22Rv1 (cell line): ENCODE results near the gene LRRC55.

Experiments used
- ZFX ChIP-seq: fragments of 450-650 bp; IDR thresholded peaks from 2 replicates; pipeline ENCODE4 v1.6.1; 2017; ENCODE audit warnings: antibody characterized with exemption, borderline replicate concordance
- TF ChIP-seq, protein P1 (sequence below): fragments of 450-650 bp; IDR thresholded peaks from 2 replicates; pipeline ENCODE4 v1.5.1; 2017; ENCODE audit warnings: mild to moderate bottlenecking

DNA sequence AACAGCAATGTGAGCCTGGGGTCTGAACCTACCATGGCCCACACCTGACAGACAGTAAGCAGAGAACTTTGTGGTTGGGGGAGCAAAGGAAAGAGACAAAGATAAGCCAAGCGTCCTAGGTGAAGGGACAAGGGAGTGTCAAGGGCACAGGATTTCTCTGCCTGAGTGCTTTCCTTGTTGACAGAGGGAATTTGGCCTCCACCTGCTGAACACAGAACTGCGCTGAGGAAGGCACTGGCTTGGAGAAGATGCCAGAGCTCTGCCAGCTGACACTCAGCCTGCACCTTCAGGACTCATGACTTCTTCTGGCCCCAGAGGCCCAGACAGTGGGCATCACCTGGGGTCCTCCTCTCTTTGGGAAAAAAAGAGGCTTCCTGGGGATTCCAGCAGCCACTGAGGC lies 789 bp upstream of the LRRC55 start:
- TF ChIP-seq, protein P1, sequence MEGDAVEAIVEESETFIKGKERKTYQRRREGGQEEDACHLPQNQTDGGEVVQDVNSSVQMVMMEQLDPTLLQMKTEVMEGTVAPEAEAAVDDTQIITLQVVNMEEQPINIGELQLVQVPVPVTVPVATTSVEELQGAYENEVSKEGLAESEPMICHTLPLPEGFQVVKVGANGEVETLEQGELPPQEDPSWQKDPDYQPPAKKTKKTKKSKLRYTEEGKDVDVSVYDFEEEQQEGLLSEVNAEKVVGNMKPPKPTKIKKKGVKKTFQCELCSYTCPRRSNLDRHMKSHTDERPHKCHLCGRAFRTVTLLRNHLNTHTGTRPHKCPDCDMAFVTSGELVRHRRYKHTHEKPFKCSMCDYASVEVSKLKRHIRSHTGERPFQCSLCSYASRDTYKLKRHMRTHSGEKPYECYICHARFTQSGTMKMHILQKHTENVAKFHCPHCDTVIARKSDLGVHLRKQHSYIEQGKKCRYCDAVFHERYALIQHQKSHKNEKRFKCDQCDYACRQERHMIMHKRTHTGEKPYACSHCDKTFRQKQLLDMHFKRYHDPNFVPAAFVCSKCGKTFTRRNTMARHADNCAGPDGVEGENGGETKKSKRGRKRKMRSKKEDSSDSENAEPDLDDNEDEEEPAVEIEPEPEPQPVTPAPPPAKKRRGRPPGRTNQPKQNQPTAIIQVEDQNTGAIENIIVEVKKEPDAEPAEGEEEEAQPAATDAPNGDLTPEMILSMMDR = no peak
- no peak for TF ChIP-seq ZFX
